SH-SY5Y (cell line): ENCODE measurements around the gene RNPS1.

ENCODE experiments used
- GATA2 ChIP-seq: IDR thresholded peaks from 2 replicates; pipeline ENCODE4 v1.6.1; 2011; ENCODE audit warnings: mild to moderate bottlenecking, low read depth, low read length
- GATA3 ChIP-seq: IDR thresholded peaks from 2 replicates; pipeline ENCODE4 v1.6.1; 2011; ENCODE audit warnings: low read depth, mild to moderate bottlenecking, low read length, moderate library complexity

DNA sequence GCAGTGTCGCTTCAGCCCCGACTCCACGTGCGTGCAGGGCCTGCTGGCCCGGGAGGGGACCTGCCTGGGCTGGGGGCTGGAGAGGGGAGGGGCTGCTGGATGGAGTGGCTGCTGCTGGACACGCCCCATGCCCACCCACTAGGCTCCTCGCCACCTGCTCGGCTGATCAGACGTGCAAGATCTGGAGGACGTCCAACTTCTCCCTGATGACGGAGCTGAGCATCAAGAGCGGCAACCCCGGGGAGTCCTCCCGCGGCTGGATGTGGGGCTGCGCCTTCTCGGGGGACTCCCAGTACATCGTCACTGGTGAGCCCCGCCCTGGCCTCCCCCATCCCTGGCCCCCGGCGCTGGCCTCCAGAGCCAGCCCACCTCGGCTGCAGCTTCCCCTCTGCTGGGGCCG, 59.6 kb downstream of the RNPS1 start:
- no peak for TF ChIP-seq GATA2
- no peak for TF ChIP-seq GATA3
